Upper lobe of left lung (tissue), 6 donors: ENCODE results near the gene RPL27. TPM values are rescaled to one million over a fixed set of nuclear protein-coding genes. Genes with fewer than 3 reads are reported as not detected.

Source experiments
- ATAC-seq, 2 donors: fragments of 200-7000 bp; cut with Tn5 transposase; one replicate each; pipeline ENCODE4 v1.9.1; 2022; ENCODE audit warnings: mild to moderate bottlenecking in 2 of 2, moderate library complexity in 2 of 2; ENCODE audit not compliant: low FRiP score in 2 of 2
- DNase-seq, 2 donors: peaks; one replicate each; pipeline ENCODE4 v3.0.0-alpha.2; 2019 to 2020
- H3K27ac ChIP-seq, 4 donors: fragments of 200-600 bp; sonication (generic); one replicate each; pipeline ENCODE4 v1.5.1; 2016 to 2019
- H3K27me3 ChIP-seq, 4 donors: fragments of 200-600 bp; sonication (generic); one replicate each; pipeline ENCODE4 v1.5.1; 2017 to 2019
- H3K36me3 ChIP-seq, 4 donors: fragments of 200-600 bp; sonication (generic); one replicate each; pipeline ENCODE4 v1.5.1; 2016 to 2019
- H3K4me1 ChIP-seq, 4 donors: fragments of 200-600 bp; sonication (generic); one replicate each; pipeline ENCODE4 v1.5.1; 2018 to 2019
- H3K4me3 ChIP-seq, 4 donors: fragments of 200-600 bp; sonication (generic); one replicate each; pipeline ENCODE4 v1.5.1; 2017 to 2019; ENCODE audit warnings: mild to moderate bottlenecking in 2 of 4, moderate library complexity in 1 of 4
- H3K9me3 ChIP-seq, 4 donors: fragments of 200-600 bp; sonication (generic); one replicate each; pipeline ENCODE4 v1.5.1; 2018 to 2019
- EP300 ChIP-seq, 4 donors: sonication (generic); formaldehyde crosslinking; IDR thresholded peaks; one replicate each; pipeline ENCODE4 v1.5.1; 2017; ENCODE audit warnings: antibody characterized with exemption in 4 of 4, control low read depth in 2 of 4
- POLR2A ChIP-seq, 4 donors: fragments of 450-650 bp; IDR thresholded peaks; one replicate each; pipeline ENCODE4 v1.5.1; 2016 to 2017; ENCODE audit warnings: antibody characterized with exemption in 4 of 4, mild to moderate bottlenecking in 2 of 4
- POLR2AphosphoS5 ChIP-seq, 2 donors: sonication (generic); formaldehyde crosslinking; IDR thresholded peaks; one replicate each; pipeline ENCODE4 v1.5.1; 2017; ENCODE audit warnings: antibody characterized with exemption in 2 of 2
- WGBS, 2 donors: methylation state at CpG; one replicate each; pipeline ENCODE4 v1.1.5; 2017 to 2018; 5-methylcytosine and 5-hydroxymethylcytosine counted together
- total RNA-seq, 6 donors: library from RNA; depleted of rRNA in 4 of 6; stranded (reverse); fragments of >200 nt in 4 of 6; gene quantifications; one replicate each; pipeline versions ENCODE4 v1.1.0 to v1.2.1, GENCODE V29; 2016 to 2021
- TF ChIP-seq, protein P1 (sequence below), 6 experiments: fragments of 450-650 bp in 4 of 6; fragments of 200-600 bp in 2 of 6; sonication (generic) in 2 of 6; IDR thresholded peaks; one replicate each; pipeline ENCODE4 v1.5.1; 2016 to 2019; ENCODE audit warnings: antibody characterized with exemption in 6 of 6
- donor health status: DM: no; HTN: no; CAD: no; lungs with moderate emphysema.
- donor health status: DM: no; HTN: yes; CAD: no; lungs with severe emphysema.

The RPL27 gene
- total RNA-seq, 6 donors from 2014 or later: 534 to 1,192 (median 783) TPM

DNA sequence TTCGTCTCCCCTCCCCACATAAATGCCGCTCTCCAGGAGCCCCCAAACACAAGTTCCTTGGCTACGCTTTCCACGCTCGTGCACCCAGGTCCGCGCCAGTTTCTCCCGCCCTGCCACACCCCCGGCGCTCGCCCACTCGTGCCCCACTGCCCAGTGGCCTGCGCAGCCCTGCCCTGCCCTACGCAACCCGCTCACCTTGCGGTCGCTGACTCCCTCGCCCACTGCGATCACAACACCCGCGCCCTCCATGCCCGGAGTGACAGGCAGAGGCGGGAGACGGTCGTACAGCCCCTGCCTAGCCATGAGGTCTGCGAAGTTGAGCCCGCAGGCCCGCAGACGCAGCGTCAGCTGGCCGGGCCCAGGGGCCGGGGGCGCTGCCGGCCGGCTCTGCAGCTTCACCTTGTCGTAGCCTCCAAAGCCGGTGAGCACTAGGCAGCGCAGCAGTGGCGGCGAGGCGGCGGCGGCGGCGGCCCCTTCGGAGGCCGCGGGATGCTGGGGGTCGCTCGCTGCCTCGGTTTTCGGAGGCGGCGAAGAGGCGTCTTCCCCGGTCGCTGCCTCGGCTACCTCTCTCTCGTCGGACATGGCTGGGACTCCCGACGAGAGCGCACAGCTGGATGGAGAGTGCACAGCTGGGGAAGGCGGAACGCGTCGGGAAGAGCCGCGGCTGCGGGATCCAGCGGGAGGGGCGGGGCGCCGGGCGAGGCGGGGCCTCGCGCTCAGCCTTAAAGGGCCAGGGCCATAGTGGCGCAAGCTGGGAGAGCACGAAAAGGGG, 23.7 kb downstream of the RPL27 start, which contains the start of gene VAT1:
Gene VAT1 (minus strand): TSS at position 645 of the 772 bp plus-strand sequence. CDS start 63 bp downstream, at position 582.
- Histone ChIP-seq H3K4me1 (peaks cover 36 to 64% (median 49%) of the 10 kb centered on the region in 4 donors), H3K27me3 (no peaks in the 10 kb centered on the region), H3K9me3 (no peaks in the 10 kb centered on the region), H3K27ac (peak within 1 kb of the TSS; percentile 77 to 97 (median 88)), H3K36me3 (peaks cover 0 to 20% (median 5%) of the 10 kb centered on the region in 4 donors), H3K4me3 (peak within 1 kb of the TSS; percentile 89 to 100 (median 99))
- DNase-seq: peak; percentile 85 to 97
- TF ChIP-seq POLR2A (IDR thresholded peaks at IDR 0.05) (peak in 2 of 4 donors; percentile 46 to 68), POLR2AphosphoS5 (IDR thresholded peaks at IDR 0.05) (peak; percentile 60 to 85), EP300 (IDR thresholded peaks at IDR 0.05) (no peak)
- TF ChIP-seq, protein P1, sequence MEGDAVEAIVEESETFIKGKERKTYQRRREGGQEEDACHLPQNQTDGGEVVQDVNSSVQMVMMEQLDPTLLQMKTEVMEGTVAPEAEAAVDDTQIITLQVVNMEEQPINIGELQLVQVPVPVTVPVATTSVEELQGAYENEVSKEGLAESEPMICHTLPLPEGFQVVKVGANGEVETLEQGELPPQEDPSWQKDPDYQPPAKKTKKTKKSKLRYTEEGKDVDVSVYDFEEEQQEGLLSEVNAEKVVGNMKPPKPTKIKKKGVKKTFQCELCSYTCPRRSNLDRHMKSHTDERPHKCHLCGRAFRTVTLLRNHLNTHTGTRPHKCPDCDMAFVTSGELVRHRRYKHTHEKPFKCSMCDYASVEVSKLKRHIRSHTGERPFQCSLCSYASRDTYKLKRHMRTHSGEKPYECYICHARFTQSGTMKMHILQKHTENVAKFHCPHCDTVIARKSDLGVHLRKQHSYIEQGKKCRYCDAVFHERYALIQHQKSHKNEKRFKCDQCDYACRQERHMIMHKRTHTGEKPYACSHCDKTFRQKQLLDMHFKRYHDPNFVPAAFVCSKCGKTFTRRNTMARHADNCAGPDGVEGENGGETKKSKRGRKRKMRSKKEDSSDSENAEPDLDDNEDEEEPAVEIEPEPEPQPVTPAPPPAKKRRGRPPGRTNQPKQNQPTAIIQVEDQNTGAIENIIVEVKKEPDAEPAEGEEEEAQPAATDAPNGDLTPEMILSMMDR (IDR thresholded peaks at IDR 0.05): peak in 1 of 6 experiments; percentile 5
- peak; percentile 83 to 89 for ATAC-seq
- 0 to 1% methylated on average over 7 to 55 of the region's 80 CpGs for WGBS, 2 donors

DNA sequence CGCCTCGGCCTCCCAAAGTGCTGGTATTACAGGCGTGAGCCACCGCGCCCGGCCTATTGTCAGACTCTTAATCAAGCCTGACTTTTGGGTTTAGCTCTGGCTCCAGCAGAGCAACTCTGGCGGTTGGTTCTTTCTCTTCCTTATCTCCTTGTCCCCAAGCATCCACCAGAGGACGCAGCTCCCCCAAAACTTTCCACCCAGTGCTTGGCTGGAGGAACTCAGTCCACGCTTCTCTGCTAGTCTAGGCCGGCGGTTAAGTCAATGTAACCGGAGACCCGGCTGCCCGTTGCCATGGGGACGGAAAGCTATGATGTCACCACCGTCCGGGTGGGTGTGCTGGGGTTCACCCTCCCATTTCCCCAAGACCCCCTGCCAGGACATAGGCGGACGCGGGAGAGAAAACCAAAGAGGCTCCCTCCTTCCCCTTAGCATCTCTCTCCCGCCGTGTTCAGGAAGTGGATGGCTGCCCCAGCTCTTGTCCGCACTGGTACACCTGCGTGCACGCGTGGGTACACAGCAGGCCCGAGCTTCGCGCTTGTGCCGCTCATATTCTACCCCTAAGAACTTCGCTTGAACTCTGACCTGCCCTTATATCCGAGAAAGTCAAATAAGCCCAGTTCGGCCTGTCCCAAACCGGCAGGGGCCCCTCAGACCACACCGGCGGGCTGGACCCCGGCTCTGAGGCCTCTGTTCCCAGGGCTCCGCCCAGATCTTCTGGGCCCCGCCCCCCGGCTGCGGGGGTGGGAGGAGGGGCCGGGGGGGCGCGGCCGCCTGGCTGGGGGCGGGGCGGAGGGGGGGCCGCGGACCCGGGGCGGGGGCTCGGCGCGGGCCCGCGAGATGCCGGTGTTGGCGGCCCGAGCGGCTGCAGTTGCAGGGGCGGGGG, 26.4 kb downstream of the RPL27 start, which contains the start of gene RND2:
Gene RND2 (plus strand): TSS at position 825 of the 883 bp plus-strand sequence. CDS start 117 bp downstream, outside the sequence.
- peaks cover 16 to 45% (median 29%) of the 10 kb centered on the region in 4 donors for H3K4me1 ChIP-seq
- H3K4me3 ChIP-seq: peak within 1 kb of the TSS; percentile 12 to 64 (median 58)
- H3K9me3 ChIP-seq: no peaks in the 10 kb centered on the region
- WGBS, 2 donors: 0 to 2% methylated on average over 16 to 40 of the region's 61 CpGs
- H3K27ac ChIP-seq: peak within 1 kb of the TSS; percentile 47 to 80 (median 68)
- DNase-seq (peak; percentile 93), ATAC-seq (peak; percentile 82 to 84)
- no peaks in the 10 kb centered on the region for H3K27me3 ChIP-seq
- H3K36me3 ChIP-seq: no peaks in the 10 kb centered on the region
- TF ChIP-seq POLR2A (IDR thresholded peaks at IDR 0.05) (peak in 3 of 4 donors; percentile 21 to 44 (median 23)), POLR2AphosphoS5 (IDR thresholded peaks at IDR 0.05) (peak in 1 of 2 donors; percentile 64), EP300 (IDR thresholded peaks at IDR 0.05) (no peak)
- TF ChIP-seq, protein P1 (IDR thresholded peaks at IDR 0.05): peak; percentile 55 to 85 (median 78)

- DNase-seq (no peak), ATAC-seq (no peak)
- Histone ChIP-seq H3K4me1 (peaks cover 10 to 39% (median 23%) of the 10 kb centered on the region in 4 donors), H3K9me3 (no peaks in the 10 kb centered on the region), H3K27ac (peak overlapping the region in 1 of 4 donors; percentile 51), H3K27me3 (no peaks in the 10 kb centered on the region), H3K4me3 (peak overlapping the region in 3 of 4 donors; percentile 54 to 64 (median 63)), H3K36me3 (no peaks in the 10 kb centered on the region)
- WGBS, 2 donors: 9 to 18% methylated on average over 13 to 24 of the region's 27 CpGs
- TF ChIP-seq, protein P1 (IDR thresholded peaks at IDR 0.05): no peak
- no peak for TF ChIP-seq EP300 (IDR thresholded peaks at IDR 0.05)
- no peak for TF ChIP-seq POLR2A (IDR thresholded peaks at IDR 0.05)
- TF ChIP-seq POLR2AphosphoS5 (IDR thresholded peaks at IDR 0.05): no peak
Measured at GRCh38 chr17:43025290-43025657, 27.1 kb downstream of the RPL27 start.

GRCh38 chr17:43025766-43026537, 27.7 kb downstream of the RPL27 start:
- Histone ChIP-seq H3K9me3 (no peaks in the 10 kb centered on the region), H3K4me3 (no peak overlapping the region), H3K27me3 (no peaks in the 10 kb centered on the region), H3K36me3 (no peaks in the 10 kb centered on the region), H3K27ac (peak overlapping the region in 1 of 4 donors; percentile 51), H3K4me1 (peaks cover 10 to 32% (median 17%) of the 10 kb centered on the region in 4 donors)
- TF ChIP-seq, protein P1 (IDR thresholded peaks at IDR 0.05): no peak
- TF ChIP-seq POLR2AphosphoS5 (IDR thresholded peaks at IDR 0.05): no peak
- no peak for TF ChIP-seq POLR2A (IDR thresholded peaks at IDR 0.05)
- no peak for TF ChIP-seq EP300 (IDR thresholded peaks at IDR 0.05)
- 71 to 74% methylated on average over 13 to 15 of the region's 16 CpGs for WGBS, 2 donors
- DNase-seq (no peak), ATAC-seq (no peak)
